PC-3 (cell line): ENCODE measurements around the gene NHLH2. TPM values are rescaled to one million over a fixed set of nuclear protein-coding genes. Genes with fewer than 3 reads are reported as not detected.

Experiments used
- ATAC-seq: fragments of 200-7000 bp; cut with Tn5 transposase; 2 replicates; pipeline ENCODE4 v1.9.1; 2020; ENCODE audit warnings: mild to moderate bottlenecking, moderate library complexity
- BruUV-seq: library from RNA; stranded (reverse); fragments of 400-500 nt; replicated peaks from 2 replicates; lab custom pipeline; 2021; lab: Mats Ljungman, UMichigan
- CTCF ChIA-PET: fragments of 300-600 bp; sonication (Branson Sonifier 250); formaldehyde crosslinking; loops from one replicate; lab custom pipeline; 2022; ENCODE audit warnings: antibody characterized with exemption; lab: Charles Lee
- POLR2A ChIA-PET: fragments of 300-600 bp; sonication (Branson Sonifier 250); formaldehyde crosslinking; loops from one replicate; lab custom pipeline; 2022; ENCODE audit warnings: antibody characterized with exemption; ENCODE audit not compliant: unreplicated experiment; lab: Charles Lee
- DNase-seq: peaks from one replicate; pipeline ENCODE4 v3.0.0-alpha.2; 2015
- H2AFZ ChIP-seq: fragments of 300-600 bp; sonication (generic); 2 replicates; pipeline ENCODE4 v1.6.0; 2016; ENCODE audit warnings: antibody characterized with exemption, low read length
- H3F3A ChIP-seq: fragments of 300-600 bp; sonication (generic); one replicate; pipeline ENCODE4 v1.6.0; 2017; ENCODE audit warnings: antibody characterized with exemption, low read length, control low read depth, mild to moderate bottlenecking; ENCODE audit not compliant: unreplicated experiment
- H3K27ac ChIP-seq: fragments of 300-600 bp; sonication (generic); 2 replicates; pipeline ENCODE4 v1.5.1; 2016; ENCODE audit warnings: mild to moderate bottlenecking, low read length
- H3K27me3 ChIP-seq: fragments of 300-600 bp; sonication (generic); 2 replicates; pipeline ENCODE4 v1.6.1; 2016; ENCODE audit warnings: low read length, mixed read lengths
- H3K36me3 ChIP-seq: fragments of 300-600 bp; sonication (generic); 2 replicates; pipeline ENCODE4 v1.6.1; 2016; ENCODE audit warnings: low read depth, mixed run types, low read length, mixed read lengths
- H3K4me1 ChIP-seq: fragments of 300-600 bp; sonication (generic); 2 replicates; pipeline ENCODE4 v1.5.1; 2016; ENCODE audit warnings: low read length; ENCODE audit not compliant: insufficient read depth
- H3K4me2 ChIP-seq: fragments of 300-600 bp; sonication (generic); 2 replicates; pipeline ENCODE4 v1.6.0; 2016; ENCODE audit warnings: low read length
- H3K4me3 ChIP-seq: fragments of 300-600 bp; sonication (generic); 2 replicates; pipeline ENCODE4 v1.5.1; 2016; ENCODE audit warnings: mild to moderate bottlenecking, low read length, mixed read lengths
- H3K79me2 ChIP-seq: fragments of 300-600 bp; sonication (generic); 2 replicates; pipeline ENCODE4 v1.6.1; 2017; ENCODE audit warnings: low read length, mixed read lengths
- H3K9ac ChIP-seq: fragments of 300-600 bp; sonication (generic); 2 replicates; pipeline ENCODE4 v1.6.0; 2016; ENCODE audit warnings: mild to moderate bottlenecking, low read length
- H3K9me2 ChIP-seq: fragments of 300-600 bp; sonication (generic); replicated peaks from 2 replicates; pipeline ENCODE4 v1.6.1; 2016; ENCODE audit warnings: mixed run types, low read length, mixed read lengths
- H3K9me3 ChIP-seq: fragments of 300-600 bp; sonication (generic); 2 replicates; pipeline ENCODE4 v1.6.1; 2016; ENCODE audit warnings: low read length, mixed read lengths
- H4K20me1 ChIP-seq: fragments of 300-600 bp; sonication (generic); 2 replicates; pipeline ENCODE4 v1.6.1; 2016; ENCODE audit warnings: low read length, mixed read lengths
- EZH2 ChIP-seq: fragments of 300-600 bp; sonication (generic); IDR thresholded peaks from one replicate; pipeline ENCODE4 v1.6.1; 2017; ENCODE audit warnings: antibody characterized with exemption, mild to moderate bottlenecking, low read length; ENCODE audit not compliant: unreplicated experiment
- EZH2phosphoT487 ChIP-seq: fragments of 300-600 bp; sonication (generic); IDR thresholded peaks from 2 replicates; pipeline ENCODE4 v1.6.1; 2018; ENCODE audit warnings: mild to moderate bottlenecking, antibody characterized with exemption, low read length, borderline replicate concordance
- intact Hi-C: fragments of 100-400 bp; cut with micrococcal nuclease; formaldehyde crosslinking; loops from 2 replicates; pipeline ENCODE4 v1.9.0; 2023
- total RNA-seq: library from RNA; depleted of rRNA; stranded (reverse); fragments of >200 nt; gene quantifications from 2 replicates; pipeline ENCODE4 v1.2.3, GENCODE V29; 2014
- TF ChIP-seq, protein P1 (sequence below): fragments of 300-600 bp; sonication (generic); conservative IDR thresholded peaks from 2 replicates; pipeline ENCODE4 v1.5.1; 2017; ENCODE audit warnings: antibody characterized with exemption, low read depth, mild to moderate bottlenecking, low read length

Gene NHLH2
- total RNA-seq, 1 experiment from 2014 or later = not detected

DNA sequence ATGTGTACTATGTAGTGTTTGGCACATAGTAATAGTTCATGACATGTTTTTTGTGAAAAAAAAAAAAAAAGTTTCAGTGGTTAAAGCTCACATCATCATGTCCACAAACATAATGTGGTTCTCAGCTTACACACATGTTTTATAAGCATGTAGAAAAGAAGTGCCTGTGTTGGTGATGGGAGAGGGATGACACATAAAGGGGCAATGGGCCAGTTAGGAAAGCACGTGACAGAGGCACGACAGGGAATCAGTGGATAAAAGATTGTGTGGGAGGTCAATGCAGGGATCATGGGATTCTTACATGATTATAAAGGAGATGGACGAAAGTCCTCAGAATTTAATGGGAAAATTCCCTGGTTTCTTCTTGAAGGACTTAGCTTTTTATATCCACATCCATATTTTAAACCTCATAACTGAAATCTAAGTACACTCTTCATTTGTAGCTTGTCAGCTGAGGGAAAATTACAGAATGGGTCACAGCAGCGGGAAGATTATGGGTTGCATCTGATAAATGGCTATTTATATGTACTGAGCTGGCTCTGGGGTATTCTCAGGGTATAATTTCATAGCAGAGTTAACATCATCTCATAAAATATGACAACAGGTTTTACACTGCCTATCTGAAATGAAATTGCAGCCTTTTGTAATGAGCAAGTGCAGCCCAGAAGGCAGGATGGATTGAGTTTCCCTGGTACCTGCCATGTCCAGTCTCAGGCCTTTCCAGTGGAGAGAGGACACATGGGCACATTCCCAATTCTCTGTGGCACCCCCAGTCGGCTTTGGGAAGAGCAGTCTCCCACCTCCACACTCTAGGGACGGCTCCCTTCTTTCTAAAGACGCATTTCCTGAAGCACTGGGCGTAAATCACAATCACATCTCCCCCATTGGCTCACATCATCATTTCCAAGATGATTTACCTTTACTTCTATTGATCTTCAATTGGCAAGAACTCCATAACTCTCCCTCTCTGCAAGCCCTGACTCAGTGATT is 42.3 kb upstream of the NHLH2 start:
- no peaks in the 10 kb centered on the region for H3K9me3 ChIP-seq
- BruUV-seq = no TSS peak
- no peak overlapping the region for H3K4me2 ChIP-seq
- no peaks in the 10 kb centered on the region for H3K4me1 ChIP-seq
- H3K9me2 ChIP-seq = no peaks in the 10 kb centered on the region
- TF ChIP-seq, protein P1, sequence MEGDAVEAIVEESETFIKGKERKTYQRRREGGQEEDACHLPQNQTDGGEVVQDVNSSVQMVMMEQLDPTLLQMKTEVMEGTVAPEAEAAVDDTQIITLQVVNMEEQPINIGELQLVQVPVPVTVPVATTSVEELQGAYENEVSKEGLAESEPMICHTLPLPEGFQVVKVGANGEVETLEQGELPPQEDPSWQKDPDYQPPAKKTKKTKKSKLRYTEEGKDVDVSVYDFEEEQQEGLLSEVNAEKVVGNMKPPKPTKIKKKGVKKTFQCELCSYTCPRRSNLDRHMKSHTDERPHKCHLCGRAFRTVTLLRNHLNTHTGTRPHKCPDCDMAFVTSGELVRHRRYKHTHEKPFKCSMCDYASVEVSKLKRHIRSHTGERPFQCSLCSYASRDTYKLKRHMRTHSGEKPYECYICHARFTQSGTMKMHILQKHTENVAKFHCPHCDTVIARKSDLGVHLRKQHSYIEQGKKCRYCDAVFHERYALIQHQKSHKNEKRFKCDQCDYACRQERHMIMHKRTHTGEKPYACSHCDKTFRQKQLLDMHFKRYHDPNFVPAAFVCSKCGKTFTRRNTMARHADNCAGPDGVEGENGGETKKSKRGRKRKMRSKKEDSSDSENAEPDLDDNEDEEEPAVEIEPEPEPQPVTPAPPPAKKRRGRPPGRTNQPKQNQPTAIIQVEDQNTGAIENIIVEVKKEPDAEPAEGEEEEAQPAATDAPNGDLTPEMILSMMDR = no peak
- no peak for TF ChIP-seq EZH2
- no peak for TF ChIP-seq EZH2phosphoT487
- no peaks in the 10 kb centered on the region for H4K20me1 ChIP-seq
- CTCF ChIA-PET = no interaction called here
- no peaks in the 10 kb centered on the region for H3K36me3 ChIP-seq
- no peaks in the 10 kb centered on the region for H3F3A ChIP-seq
- no peak for DNase-seq
- no peak overlapping the region for H3K27ac ChIP-seq
- peaks cover 19% of the 10 kb centered on the region; the same call in 1 of the 2 replicates for H3K27me3 ChIP-seq
- intact Hi-C loops = no loop called here
- no peak overlapping the region for H3K9ac ChIP-seq
- no peak for ATAC-seq
- H2AFZ ChIP-seq = no peak overlapping the region
- no peaks in the 10 kb centered on the region for H3K79me2 ChIP-seq
- POLR2A ChIA-PET = no interaction called here
- H3K4me3 ChIP-seq = no peak overlapping the region

DNA sequence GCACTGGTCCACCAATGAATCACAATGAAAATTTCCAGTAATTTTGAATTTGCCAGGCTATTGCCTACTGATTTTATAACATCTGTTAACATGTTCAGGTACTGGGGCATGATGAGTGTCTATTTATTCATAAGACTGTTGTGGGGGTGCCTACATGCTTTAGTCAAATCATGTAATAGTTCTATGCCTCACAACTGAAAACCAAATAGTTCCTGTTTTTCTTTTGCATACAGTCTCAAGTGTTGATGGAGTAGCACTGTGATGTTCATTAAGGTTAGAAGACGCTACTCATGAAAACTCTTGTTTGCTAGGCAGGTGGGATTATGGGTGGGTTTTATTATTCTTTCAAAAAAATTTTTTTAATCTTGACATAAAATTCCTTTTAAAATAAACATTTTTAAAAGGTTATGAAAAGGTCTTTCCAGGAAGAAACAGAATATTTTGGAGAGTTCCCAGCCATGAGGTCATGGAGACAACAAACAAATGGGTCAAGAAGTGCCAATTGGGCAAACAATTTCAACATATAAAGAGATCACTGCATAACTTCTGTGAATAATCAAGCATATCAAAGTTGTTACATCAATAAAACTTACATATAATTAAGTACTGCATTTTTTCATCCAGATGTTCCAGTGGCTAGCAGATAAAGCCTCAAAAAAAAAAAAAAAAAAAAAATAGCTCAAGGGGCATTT is 40.2 kb upstream of the NHLH2 start:
- POLR2A ChIA-PET = no interaction called here

More for the DNA sequence above, 40.2 kb upstream of the NHLH2 start:
- Histone ChIP-seq H3K27ac (no peak overlapping the region), H2AFZ (no peak overlapping the region), H3K9me3 (no peaks in the 10 kb centered on the region), H3K9ac (no peak overlapping the region), H3K4me3 (no peak overlapping the region), H3K27me3 (peaks cover 19% of the 10 kb centered on the region; the same call in 1 of the 2 replicates), H3K36me3 (no peaks in the 10 kb centered on the region), H3F3A (no peaks in the 10 kb centered on the region), H3K4me2 (no peak overlapping the region), H3K9me2 (no peaks in the 10 kb centered on the region), H4K20me1 (no peaks in the 10 kb centered on the region), H3K4me1 (no peaks in the 10 kb centered on the region), H3K79me2 (no peaks in the 10 kb centered on the region)
- no peak for ATAC-seq
- DNase-seq = no peak
- CTCF ChIA-PET = interaction anchor here (1.2 kb wide), 1 partner anchor 74 kb away, joined by 3 read pairs; no protein-coding TSS in a partner anchor
- no TSS peak for BruUV-seq
- intact Hi-C loops = no loop called here
- TF ChIP-seq, protein P1 = no peak
- TF ChIP-seq EZH2phosphoT487 (no peak), EZH2 (no peak)
